IMR-90 (cell line): Measurements from ENCODE around the gene PPP1R37. TPM values are rescaled to one million over a fixed set of nuclear protein-coding genes. Genes with fewer than 3 reads are reported as not detected.
A peak's percentile ranks its signal among the peaks of the same experiment; 100 is the strongest.

Experiments used
- ATAC-seq: fragments of 200-7000 bp; cut with Tn5 transposase; 2 replicates; pipeline ENCODE4 v1.9.1; 2020; ENCODE audit warnings: low read depth, mild to moderate bottlenecking, moderate library complexity
- BruUV-seq: library from RNA; stranded (reverse); fragments of 400-500 nt; replicated peaks from 2 replicates; lab custom pipeline; 2021; lab: Mats Ljungman, UMichigan
- CTCF ChIA-PET: fragments of 300-600 bp; formaldehyde crosslinking; extraction: SDS; loops from one replicate; lab custom pipeline; 2021; ENCODE audit warnings: antibody characterized with exemption; lab: Yijun Ruan, JAX
- POLR2A ChIA-PET: fragments of 300-600 bp; sonication (Branson Sonifier 250); formaldehyde crosslinking; loops from one replicate; lab custom pipeline; 2022; ENCODE audit warnings: antibody characterized with exemption; ENCODE audit not compliant: unreplicated experiment; lab: Charles Lee
- DNase-seq: peaks from one replicate; pipeline ENCODE4 v3.0.0; 2013
- H2AFZ ChIP-seq: replicated peaks from 2 replicates; pipeline ENCODE3; 2013; ENCODE audit warnings: low read length, mild to moderate bottlenecking; ENCODE audit not compliant: poor library complexity
- H2AK5ac ChIP-seq: 2 replicates; pipeline ENCODE4 v1.6.1; 2013; ENCODE audit warnings: low read depth, low read length, inconsistent platforms
- H2AK9ac ChIP-seq: replicated peaks from 2 replicates; pipeline ENCODE3; 2013; ENCODE audit warnings: mild to moderate bottlenecking, low read depth, low read length, moderate library complexity; ENCODE audit not compliant: poor library complexity
- H2BK120ac ChIP-seq: 2 replicates; pipeline ENCODE4 v1.6.1; 2013; ENCODE audit warnings: low read depth, low read length, inconsistent platforms
- H2BK15ac ChIP-seq: 3 replicates; pipeline ENCODE4 v1.6.1; 2013; ENCODE audit warnings: low read depth, low read length, inconsistent platforms
- H2BK20ac ChIP-seq: 2 replicates; pipeline ENCODE4 v1.6.1; 2013; ENCODE audit warnings: low read depth, mild to moderate bottlenecking, inconsistent platforms, low read length, moderate library complexity
- H2BK5ac ChIP-seq: 2 replicates; pipeline ENCODE4 v1.6.1; 2013; ENCODE audit warnings: mild to moderate bottlenecking, low read depth, low read length, inconsistent platforms; ENCODE audit not compliant: poor library complexity, severe bottlenecking
- H3K14ac ChIP-seq: replicated peaks from 2 replicates; pipeline ENCODE4 v1.6.1; 2013; ENCODE audit warnings: low read depth, low read length, inconsistent platforms
- H3K18ac ChIP-seq: 2 replicates; pipeline ENCODE4 v1.6.1; 2013; ENCODE audit warnings: low read depth, low read length, control low read depth
- H3K23ac ChIP-seq: 2 replicates; pipeline ENCODE4 v1.6.1; 2013; ENCODE audit warnings: low read depth, low read length, inconsistent platforms
- H3K27ac ChIP-seq: 2 replicates; pipeline ENCODE4 v1.5.1; 2013; ENCODE audit warnings: mild to moderate bottlenecking, control low read depth, low read length; ENCODE audit not compliant: insufficient read depth
- H3K27me3 ChIP-seq: 2 replicates; pipeline ENCODE4 v1.6.1; 2013; ENCODE audit warnings: low read length; ENCODE audit not compliant: control insufficient read depth, insufficient read depth
- H3K36me3 ChIP-seq: 2 replicates; pipeline ENCODE4 v1.6.1; 2013; ENCODE audit warnings: low read length, mixed read lengths; ENCODE audit not compliant: control insufficient read depth, insufficient read depth
- H3K4ac ChIP-seq: 2 replicates; pipeline ENCODE4 v1.6.1; 2013; ENCODE audit warnings: low read depth, low read length, inconsistent platforms
- H3K4me1 ChIP-seq: 2 replicates; pipeline ENCODE4 v1.6.1; 2013; ENCODE audit warnings: low read length, mixed read lengths; ENCODE audit not compliant: control insufficient read depth, insufficient read depth
- H3K4me2 ChIP-seq: 2 replicates; pipeline ENCODE4 v1.6.1; 2013; ENCODE audit warnings: low read depth, mild to moderate bottlenecking, control low read depth, low read length, moderate library complexity
- H3K4me3 ChIP-seq: 2 replicates; pipeline ENCODE4 v1.5.1; 2013; ENCODE audit warnings: low read depth, mild to moderate bottlenecking, control low read depth, low read length, moderate library complexity; ENCODE audit not compliant: insufficient read depth
- H3K56ac ChIP-seq: 2 replicates; pipeline ENCODE4 v1.6.1; 2013; ENCODE audit warnings: low read length, inconsistent platforms; ENCODE audit not compliant: insufficient read depth; ENCODE audit errors: extremely low read depth
- H3K79me1 ChIP-seq, 2 experiments: 2 replicates each; pipeline ENCODE4 v1.6.1; 2013; ENCODE audit warnings: low read length in 2 of 2, inconsistent platforms in 1 of 2, low read depth in 1 of 2
- H3K9ac ChIP-seq: 2 replicates; pipeline ENCODE4 v1.6.1; 2013; ENCODE audit warnings: low read depth, low read length, control low read depth
- H3K9me1 ChIP-seq: 2 replicates; pipeline ENCODE4 v1.6.1; 2013; ENCODE audit warnings: low read length, inconsistent platforms; ENCODE audit not compliant: insufficient read depth
- H3K9me3 ChIP-seq: 2 replicates; pipeline ENCODE4 v1.6.1; 2013; ENCODE audit warnings: low read length; ENCODE audit not compliant: control insufficient read depth, insufficient read depth
- H4K20me1 ChIP-seq: 2 replicates; pipeline ENCODE4 v1.6.1; 2013; ENCODE audit warnings: low read length, inconsistent platforms; ENCODE audit not compliant: insufficient read depth
- H4K5ac ChIP-seq: 2 replicates; pipeline ENCODE4 v1.6.1; 2013; ENCODE audit warnings: mild to moderate bottlenecking, low read depth, low read length, control low read depth
- H4K8ac ChIP-seq, 2 experiments: 2 replicates each; pipeline ENCODE4 v1.6.1; 2013; ENCODE audit warnings: low read depth in 2 of 2, low read length in 2 of 2, control low read depth in 1 of 2, inconsistent platforms in 1 of 2
- H4K91ac ChIP-seq: 2 replicates; pipeline ENCODE4 v1.6.1; 2013; ENCODE audit warnings: low read depth, low read length, inconsistent platforms; ENCODE audit not compliant: insufficient read depth
- BHLHE40 ChIP-seq: fragments of 150-350 bp; IDR thresholded peaks from 2 replicates; pipeline ENCODE4 v1.6.1; 2016; ENCODE audit warnings: mild to moderate bottlenecking, low read depth, low read length
- CEBPB ChIP-seq: IDR thresholded peaks from 2 replicates; pipeline ENCODE4 v1.6.1; 2012; ENCODE audit warnings: low read depth, low read length, improper control_type of control experiment
- CHD1 ChIP-seq: IDR thresholded peaks from 2 replicates; pipeline ENCODE4 v1.6.1; 2012; ENCODE audit warnings: low read depth, low read length, improper control_type of control experiment
- CTCF ChIP-seq: conservative IDR thresholded peaks from 2 replicates; pipeline ENCODE4 v1.5.1; 2012; ENCODE audit warnings: mild to moderate bottlenecking, low read depth, low read length, improper control_type of control experiment
- ELK1 ChIP-seq: fragments of 150-350 bp; IDR thresholded peaks from 2 replicates; pipeline ENCODE4 v1.6.1; 2016; ENCODE audit warnings: low read depth, mild to moderate bottlenecking, low read length, moderate library complexity, borderline replicate concordance
- FOS ChIP-seq: fragments of 150-350 bp; IDR thresholded peaks from 2 replicates; pipeline ENCODE4 v1.6.1; 2016; ENCODE audit warnings: low read depth, low read length
- MXI1 ChIP-seq: IDR thresholded peaks from 2 replicates; pipeline ENCODE4 v1.6.1; 2012; ENCODE audit warnings: low read depth, mild to moderate bottlenecking, low read length, moderate library complexity, borderline replicate concordance
- NFE2L2 ChIP-seq: fragments of 150-350 bp; IDR thresholded peaks from 2 replicates; pipeline ENCODE4 v1.6.1; 2016; ENCODE audit warnings: low read depth, mild to moderate bottlenecking, low read length
- RAD21 ChIP-seq: IDR thresholded peaks from 2 replicates; pipeline ENCODE4 v1.6.1; 2012; ENCODE audit warnings: low read length, improper control_type of control experiment
- RFX5 ChIP-seq: IDR thresholded peaks from 2 replicates; pipeline ENCODE4 v1.8.0; 2012; ENCODE audit warnings: low read depth, mild to moderate bottlenecking, low read length, moderate library complexity
- USF2 ChIP-seq: fragments of 150-350 bp; IDR thresholded peaks from 2 replicates; pipeline ENCODE4 v1.6.1; 2017; ENCODE audit warnings: mild to moderate bottlenecking, antibody characterized with exemption, low read length, low read depth
- WGBS, 2 experiments: methylation state at CpG; one replicate each; pipeline versions ENCODE4 v1.1.5 to v1.1.7; 2013; ENCODE audit warnings: missing lambda C conversion rate in 2 of 2; ENCODE audit not compliant: insufficient read length in 1 of 2; ENCODE audit errors: extremely low coverage in 2 of 2; 5-methylcytosine and 5-hydroxymethylcytosine counted together
- dilution Hi-C: fragments of 300-500 bp; cut with HindIII; formaldehyde crosslinking; loops from one replicate; pipeline ENCODE4 v1.14.3; 2018; ENCODE audit warnings: low sequenced_read_pairs; ENCODE audit not compliant: unreplicated experiment
- in situ Hi-C: fragments of 300-500 bp; cut with MboI; formaldehyde crosslinking; loops from 3 replicates; pipeline ENCODE4 v1.14.3; 2019; ENCODE audit warnings: low sequenced_read_pairs, inconsistent platforms, mixed read lengths
- intact Hi-C: fragments of 100-400 bp; cut with micrococcal nuclease; formaldehyde crosslinking; loops from 2 replicates; pipeline ENCODE4 v1.10.0; 2022
- polyA plus RNA-seq, 3 experiments: library from polyadenylated mRNA; depleted of rRNA; stranded (reverse); fragments of >200 nt; gene quantifications; 2 replicates each; pipeline ENCODE4 v1.2.3, GENCODE V29; 2012; ENCODE audit warnings: low replicate concordance in 1 of 3
- total RNA-seq: library from RNA; depleted of rRNA; stranded (reverse); fragments of >200 nt; gene quantifications from 2 replicates; pipeline ENCODE4 v1.2.3, GENCODE V29; 2012

PPP1R37 gene
- total and polyA plus RNA-seq, 2 of the 4 experiments (the other 2 are of a cell fraction): 13.1 to 18.5 TPM

GRCh38 chr19:45184115-45184514 lies 91.1 kb downstream of the PPP1R37 start (continued):
- TF ChIP-seq CTCF: no peak
- no peak for TF ChIP-seq NFE2L2

- Histone ChIP-seq H3K27ac (no peak overlapping the region), H3K4me3 (no peak overlapping the region), H2BK15ac (no peak overlapping the region), H3K79me1 (peaks cover 0 to 10% of the 10 kb centered on the region in 2 experiments; a peak in 2 of 4 replicates), H3K9me3 (no peaks in the 10 kb centered on the region; the same call in 1 of the 2 replicates), H3K23ac (no peak overlapping the region), H3K18ac (no peak overlapping the region), H3K4me1 (no peaks in the 10 kb centered on the region), H3K56ac (no peak overlapping the region), H2BK120ac (no peak overlapping the region), H4K8ac (no peak overlapping the region), H4K20me1 (peaks cover 4% of the 10 kb centered on the region; the same call in 1 of the 2 replicates), H2AK5ac (no peak overlapping the region), H4K5ac (no peak overlapping the region), H3K36me3 (no peaks in the 10 kb centered on the region), H3K9me1 (no peaks in the 10 kb centered on the region), H3K27me3 (no peaks in the 10 kb centered on the region), H2BK20ac (no peak overlapping the region), H2AFZ (no peak overlapping the region), H3K14ac (no peak overlapping the region), H3K9ac (no peak overlapping the region), H3K4me2 (no peak overlapping the region), H2AK9ac (no peak overlapping the region), H2BK5ac (no peak overlapping the region), H4K91ac (no peak overlapping the region), H3K4ac (no peak overlapping the region)
- ATAC-seq: peak; percentile 72
- BruUV-seq: no TSS peak
- POLR2A ChIA-PET: interaction anchor here (0.6 kb wide), 1 partner anchor 16 kb away, joined by 15 read pairs; no protein-coding TSS in a partner anchor
- CTCF ChIA-PET: interaction anchor here (0.8 to 1.2 kb wide), 2 partner anchors 13 to 45 kb away, joined by 3 to 4 read pairs; no protein-coding TSS in a partner anchor
- dilution Hi-C loops (no loop called here), intact Hi-C loops (no loop called here), in situ Hi-C loops (no loop called here)
- DNase-seq: peak; percentile 62
- 91% methylated on average over 7 of the region's 12 CpGs; no CpG with 5 or more reads in 1 of the 2 experiments for WGBS, 2 experiments
- TF ChIP-seq MXI1 (no peak), CHD1 (no peak), ELK1 (no peak), CEBPB (no peak), USF2 (no peak), RFX5 (no peak), FOS (no peak), NFE2L2 (no peak), RAD21 (no peak), BHLHE40 (no peak)
Measured at GRCh38 chr19:45186509-45187334, 93.7 kb downstream of the PPP1R37 start.
